GM11168 (cell line): ENCODE data around the gene AIMP2.
"Not testable (repeated sequence)": the region's sequence is repeated elsewhere in the genome, so short reads cannot be mapped to it uniquely, and the experiment has no call there.

ENCODE experiments used
- in situ Hi-C: fragments of 300-500 bp; cut with MboI; formaldehyde crosslinking; loops from one replicate; pipeline ENCODE4 v1.12.0; 2022; ENCODE audit warnings: low sequenced_read_pairs; ENCODE audit not compliant: unreplicated experiment

Gene AIMP2

GRCh38 chr7:6023974-6024435 is 14.9 kb downstream of the AIMP2 start:
- in situ Hi-C loops, result no loop called here

DNA sequence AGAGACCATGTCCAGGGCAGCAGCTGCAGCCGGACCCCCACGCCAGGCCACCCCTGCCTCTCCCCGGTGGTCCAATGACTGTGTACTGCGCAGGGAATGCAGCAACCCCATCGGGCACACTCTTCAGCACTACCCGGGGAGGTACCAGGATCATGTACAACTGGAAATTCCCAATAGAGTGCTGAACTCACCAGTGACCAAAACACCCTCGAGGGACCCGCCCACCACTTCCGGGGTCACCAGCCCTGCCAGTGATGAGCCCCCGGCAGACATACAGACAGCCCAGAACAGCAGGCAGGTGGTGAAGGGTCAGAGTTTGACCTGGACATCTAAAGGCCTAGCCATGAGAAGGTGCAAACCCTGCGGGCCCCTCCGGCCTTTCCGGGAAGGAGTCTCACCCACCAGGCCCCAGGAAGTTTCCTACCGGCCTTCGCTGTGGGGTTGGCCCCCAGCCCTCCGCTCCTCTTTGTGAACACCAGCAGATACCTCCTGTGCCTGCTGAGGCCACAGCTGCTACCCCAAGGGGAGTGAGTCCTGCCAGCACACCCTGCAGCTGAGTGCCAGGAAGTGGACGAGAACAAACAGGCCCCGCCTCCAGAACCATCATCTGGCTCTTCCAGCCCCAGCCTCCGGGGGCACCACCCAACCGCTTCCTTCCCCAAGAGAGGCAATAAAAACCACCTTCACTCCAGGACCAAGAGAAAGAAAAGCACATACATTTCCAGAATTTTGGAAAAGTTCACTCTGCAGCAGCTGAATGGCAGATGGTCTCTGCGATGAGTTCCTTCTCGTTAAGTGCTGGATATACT is 17.1 kb downstream of the AIMP2 start:
- in situ Hi-C loops, result no loop called here

DNA sequence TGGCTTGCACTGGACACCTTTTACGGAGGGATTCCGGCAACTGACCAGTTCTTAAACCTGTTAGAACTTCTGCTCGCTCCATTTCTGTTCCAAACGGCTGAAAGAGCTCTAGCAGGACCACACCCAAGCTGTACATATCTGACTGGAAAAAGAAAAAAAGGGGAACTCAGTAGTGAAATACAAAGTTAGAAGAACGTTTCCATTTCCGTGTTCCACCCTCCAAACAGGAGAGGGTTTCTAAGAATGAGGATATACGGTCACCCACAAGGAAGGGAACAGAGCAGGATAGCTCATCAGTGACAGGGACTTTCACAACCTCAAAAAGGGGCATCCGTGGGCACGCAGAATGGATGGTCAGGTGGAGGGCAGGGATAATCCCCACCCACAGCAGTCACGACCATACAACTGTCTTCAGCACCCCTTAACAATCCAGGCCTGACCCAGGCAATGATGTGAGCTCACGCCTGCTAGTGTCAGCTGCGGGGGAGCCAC is 17.8 kb downstream of the AIMP2 start:
- in situ Hi-C loops, result no loop called here

DNA sequence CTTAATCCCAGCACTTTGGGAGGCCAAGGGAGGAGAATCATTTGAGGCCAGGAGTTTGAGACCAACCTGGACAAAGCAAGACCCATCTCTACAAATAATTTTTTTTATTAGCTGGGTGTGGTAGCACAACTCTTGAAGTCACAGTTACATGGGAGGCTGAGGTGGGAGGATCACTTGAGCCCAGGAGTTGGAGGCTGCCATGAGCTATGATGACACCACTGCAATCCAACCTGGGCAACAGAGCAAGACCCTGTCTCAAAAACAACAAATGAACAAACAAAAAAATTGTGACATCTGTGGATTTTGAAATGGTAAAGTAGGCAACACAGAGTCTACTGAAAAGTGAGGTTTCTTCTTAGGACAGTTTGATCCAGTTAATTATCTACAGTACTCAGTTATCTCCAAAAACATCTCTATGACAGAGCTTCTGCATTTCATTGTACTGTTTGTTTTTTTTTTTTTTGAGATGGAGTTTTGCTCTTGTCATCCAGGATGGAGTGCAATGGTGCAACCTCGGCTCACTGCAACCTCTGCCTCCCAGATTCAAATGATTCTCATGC is 18.8 kb downstream of the AIMP2 start:
- in situ Hi-C loops, result no loop called here

GRCh38 chr7:6028563-6028962 is 19.5 kb downstream of the AIMP2 start:
- in situ Hi-C loops, result no loop called here

DNA sequence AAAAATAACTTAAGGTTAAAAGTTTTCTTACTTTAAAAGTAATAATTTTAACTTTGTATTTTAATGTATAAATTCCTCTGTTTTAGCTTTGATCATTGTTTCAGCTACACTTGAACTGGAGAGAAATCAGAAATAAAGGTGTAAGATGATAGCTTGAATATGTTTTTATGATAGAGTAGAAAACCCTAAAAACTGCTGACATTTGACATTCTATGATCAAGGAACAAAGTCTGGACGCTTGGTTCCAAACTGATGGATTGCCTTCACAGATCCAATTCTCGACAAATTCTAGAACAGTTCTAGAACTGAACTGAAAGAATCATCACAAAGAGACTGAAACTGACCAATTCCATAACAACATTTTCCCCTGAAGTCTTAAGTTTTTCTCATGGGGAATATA is 21.9 kb downstream of the AIMP2 start, which contains the start of gene ANKRD61:
TSS of gene ANKRD61 (plus strand) at position 389 of the 400 bp plus-strand sequence. CDS start at position 389, 0 bp downstream.
- in situ Hi-C loops, result no loop called here

DNA sequence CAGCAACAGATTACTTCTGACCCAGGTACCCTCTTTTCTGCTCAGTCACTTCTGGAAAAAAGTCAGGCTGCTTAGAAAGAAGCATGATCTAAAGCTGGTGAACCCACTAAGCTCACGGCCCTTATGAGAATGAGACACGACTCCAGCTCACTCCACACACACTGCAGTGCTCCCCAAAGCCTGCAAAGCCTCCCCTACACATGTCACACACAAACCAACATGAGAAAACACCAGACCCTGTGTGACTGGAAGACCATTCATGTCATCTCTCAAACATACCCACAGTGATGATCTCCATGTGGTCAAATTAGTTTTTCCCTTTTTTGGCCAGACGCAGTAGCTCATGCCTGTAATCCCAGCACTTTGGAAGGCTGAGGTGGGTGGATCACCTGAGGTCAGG is 22.5 kb downstream of the AIMP2 start:
- in situ Hi-C loops, result no loop called here

DNA sequence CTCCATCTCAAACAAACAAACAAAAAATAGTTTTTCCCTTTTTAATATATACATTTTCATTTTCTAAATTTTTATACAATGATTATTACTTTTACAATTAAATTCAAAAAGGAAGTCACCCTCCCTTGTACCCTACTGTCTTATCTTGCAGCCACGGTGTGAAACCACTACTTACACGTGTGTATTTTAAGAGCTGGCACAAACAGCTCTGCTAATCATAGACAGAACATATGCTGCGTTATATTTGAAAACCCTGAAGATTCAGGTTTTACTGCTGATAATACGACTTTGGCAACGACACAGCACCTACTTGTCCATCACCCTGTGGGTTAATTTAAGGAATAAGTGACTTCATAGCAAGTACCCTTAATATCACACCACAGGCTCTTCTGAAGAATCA is 23.1 kb downstream of the AIMP2 start:
- in situ Hi-C loops, result no loop called here

DNA sequence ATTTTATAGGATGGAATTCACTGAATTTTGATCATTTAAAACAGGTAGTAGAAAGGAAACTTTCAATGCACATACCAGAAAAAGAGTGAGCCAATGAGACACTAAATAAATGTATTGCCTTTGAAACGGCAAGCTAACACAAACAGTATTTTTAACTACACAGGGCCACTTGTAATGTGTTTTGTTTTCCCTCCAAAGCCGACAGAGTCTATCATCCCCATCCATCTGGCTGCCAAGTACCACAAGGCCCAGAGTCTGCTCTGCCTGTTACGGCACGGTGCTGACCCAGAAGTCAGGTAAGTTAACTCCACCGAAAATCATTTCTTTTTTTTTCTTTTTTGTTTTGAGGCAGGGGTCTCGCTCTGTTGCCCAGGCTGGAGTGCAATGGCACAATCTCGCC is 23.6 kb downstream of the AIMP2 start:
- in situ Hi-C loops, result no loop called here

DNA sequence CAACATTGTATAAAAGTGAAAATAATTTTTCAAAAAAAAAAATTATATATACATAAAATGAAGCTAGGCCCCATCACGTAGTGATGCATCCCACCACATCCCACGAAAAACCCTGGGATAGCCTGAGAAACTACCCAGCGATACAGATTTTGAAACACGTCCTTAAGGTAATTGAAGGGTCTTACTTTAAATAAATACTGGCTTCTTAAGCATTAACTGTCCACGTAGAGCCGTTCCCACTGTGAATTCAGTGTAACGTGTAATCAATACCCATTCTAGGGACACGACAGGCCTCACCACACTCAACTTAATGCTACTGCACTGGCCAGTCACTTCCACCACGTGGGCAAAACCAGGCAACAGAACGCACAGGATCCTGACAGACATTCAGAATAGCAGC is 26.1 kb downstream of the AIMP2 start:
- in situ Hi-C loops, result no loop called here

- in situ Hi-C loops, result no loop called here
Observed at GRCh38 chr7:6035686-6036085, 26.6 kb downstream of the AIMP2 start.

DNA sequence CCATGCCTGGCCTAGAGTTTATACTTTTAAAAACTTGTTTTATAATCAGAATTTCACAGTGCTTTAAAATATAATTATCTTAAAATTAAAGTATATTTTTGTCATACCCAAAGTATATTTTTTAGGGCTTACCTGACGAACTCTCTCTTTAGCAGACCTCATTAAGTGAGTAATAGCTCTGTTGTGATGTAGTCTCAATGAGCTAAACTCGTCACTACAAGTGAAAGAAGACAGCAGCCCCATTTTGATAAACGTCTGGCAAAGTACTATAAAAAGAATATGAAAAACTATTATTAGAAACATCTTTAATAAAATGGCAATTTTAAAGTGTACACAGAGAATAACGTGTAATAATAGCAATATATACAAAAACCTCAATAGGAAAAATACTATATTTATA is 40.7 kb downstream of the AIMP2 start:
- in situ Hi-C loops, result no loop called here

GRCh38 chr7:6051185-6051584 is 42.1 kb downstream of the AIMP2 start:
- in situ Hi-C loops, result not testable (repeated sequence)

GRCh38 chr7:6056616-6057015 is 47.5 kb downstream of the AIMP2 start:
- in situ Hi-C loops, result no loop called here

DNA sequence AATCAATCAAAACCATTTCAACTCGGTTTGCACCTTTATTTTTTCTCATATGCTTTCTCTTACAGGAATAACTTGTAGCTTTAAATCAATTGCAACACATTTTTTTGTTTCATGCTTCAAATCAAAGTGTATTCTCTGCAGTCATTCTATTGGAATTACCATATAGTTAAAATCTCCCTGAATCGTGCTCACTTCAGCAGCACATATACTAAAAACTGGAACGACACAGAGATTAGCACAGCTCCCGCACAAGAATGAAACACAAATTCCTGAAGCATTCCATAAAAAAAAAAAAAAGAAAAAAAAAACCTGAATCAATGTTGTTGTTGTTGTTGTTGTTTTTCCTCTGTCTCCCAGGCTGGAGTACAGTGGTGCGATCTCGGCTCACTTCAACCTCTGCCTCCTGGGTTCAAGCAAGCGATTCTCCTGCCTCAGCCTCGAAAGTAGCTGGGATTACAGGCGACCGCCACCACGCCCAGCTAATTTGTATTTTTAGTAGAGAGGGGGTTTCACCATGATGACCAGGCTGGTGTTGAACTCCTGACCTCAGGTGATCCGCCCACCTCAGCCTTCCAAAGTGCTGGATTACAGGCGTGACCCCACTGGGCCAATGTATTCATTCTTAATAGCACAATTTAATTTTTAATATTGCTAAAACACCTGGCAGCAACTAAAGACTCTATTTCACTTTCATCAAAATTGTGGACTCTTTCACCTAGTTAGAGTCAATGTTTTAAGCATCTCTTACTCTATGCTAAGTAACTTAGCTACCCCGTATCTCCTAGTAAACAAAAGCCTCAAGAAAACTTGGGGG is 48.5 kb downstream of the AIMP2 start:
- in situ Hi-C loops, result no loop called here

DNA sequence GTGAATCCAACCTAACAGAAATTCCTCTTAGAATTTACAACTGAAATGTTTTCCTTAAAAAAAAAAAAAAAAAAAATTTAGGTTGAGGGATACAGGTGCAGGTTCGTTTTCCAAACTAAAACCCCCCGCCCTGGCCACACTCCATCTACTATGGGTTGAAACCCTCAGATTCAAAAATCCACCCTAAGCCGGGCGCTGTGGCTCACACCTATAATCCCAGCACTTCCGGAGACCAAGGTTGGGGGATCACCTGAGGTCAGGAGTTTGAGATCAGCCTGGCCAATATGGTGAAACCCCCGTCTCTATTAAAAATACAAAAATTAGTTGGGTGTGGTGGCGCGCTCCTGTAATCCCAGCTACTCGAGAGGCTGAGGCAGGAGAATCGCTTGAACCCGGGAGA is 50.9 kb downstream of the AIMP2 start:
- in situ Hi-C loops, result not testable (repeated sequence)

DNA sequence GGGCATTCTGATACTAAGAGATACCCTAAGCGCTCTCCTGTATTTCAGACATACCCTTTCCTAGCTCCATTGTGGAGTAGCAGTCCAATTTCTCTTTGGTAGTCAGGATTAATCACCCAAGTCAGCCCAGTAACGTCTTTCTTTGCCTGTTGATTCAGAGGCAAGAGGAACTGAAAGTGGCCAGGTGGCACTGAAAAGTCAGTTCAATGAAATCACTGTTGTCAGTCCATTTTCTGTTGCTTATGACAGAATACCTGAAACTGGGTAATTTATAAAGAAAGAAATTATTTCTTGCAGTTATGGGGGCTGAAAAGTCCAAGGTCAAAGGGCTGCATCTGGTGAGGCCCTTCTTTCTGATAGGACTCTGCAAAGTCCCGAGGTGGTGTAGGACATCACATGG is 62.3 kb downstream of the AIMP2 start:
- in situ Hi-C loops, result no loop called here
